Nephron (organoid): ENCODE data around the gene FGD2.

ENCODE experiments used
- H3K27ac Mint-ChIP-seq, 3 experiments: 2 replicates each; pipeline ENCODE4 v1.8.0; 2020; ENCODE audit warnings: mixed read lengths in 3 of 3, mild to moderate bottlenecking in 2 of 3, moderate library complexity in 1 of 3
- H3K27me3 Mint-ChIP-seq: 2 replicates; pipeline ENCODE4 v1.8.0; 2021; ENCODE audit warnings: low read depth, mild to moderate bottlenecking, moderate library complexity, mixed read lengths
- H3K36me3 Mint-ChIP-seq: 2 replicates; pipeline ENCODE4 v1.8.0; 2020; ENCODE audit warnings: low read depth, mixed read lengths
- H3K4me1 Mint-ChIP-seq: 2 replicates; pipeline ENCODE4 v1.8.0; 2020; ENCODE audit warnings: mixed read lengths
- H3K4me3 Mint-ChIP-seq, 3 experiments: 2 replicates each; pipeline ENCODE4 v1.8.0; 2020; ENCODE audit warnings: mild to moderate bottlenecking in 3 of 3, mixed read lengths in 3 of 3, moderate library complexity in 2 of 3
- H3K9me3 Mint-ChIP-seq: 2 replicates; pipeline ENCODE4 v1.8.0; 2020; ENCODE audit warnings: mixed read lengths
- TF ChIP-seq, protein P1 (sequence below), 3 experiments: fragments of 200-600 bp; sonication (generic); IDR thresholded peaks; one replicate each; pipeline ENCODE4 v1.5.0; 2021; ENCODE audit warnings: antibody characterized with exemption in 3 of 3; ENCODE audit not compliant: unreplicated experiment in 3 of 3

The FGD2 gene

DNA sequence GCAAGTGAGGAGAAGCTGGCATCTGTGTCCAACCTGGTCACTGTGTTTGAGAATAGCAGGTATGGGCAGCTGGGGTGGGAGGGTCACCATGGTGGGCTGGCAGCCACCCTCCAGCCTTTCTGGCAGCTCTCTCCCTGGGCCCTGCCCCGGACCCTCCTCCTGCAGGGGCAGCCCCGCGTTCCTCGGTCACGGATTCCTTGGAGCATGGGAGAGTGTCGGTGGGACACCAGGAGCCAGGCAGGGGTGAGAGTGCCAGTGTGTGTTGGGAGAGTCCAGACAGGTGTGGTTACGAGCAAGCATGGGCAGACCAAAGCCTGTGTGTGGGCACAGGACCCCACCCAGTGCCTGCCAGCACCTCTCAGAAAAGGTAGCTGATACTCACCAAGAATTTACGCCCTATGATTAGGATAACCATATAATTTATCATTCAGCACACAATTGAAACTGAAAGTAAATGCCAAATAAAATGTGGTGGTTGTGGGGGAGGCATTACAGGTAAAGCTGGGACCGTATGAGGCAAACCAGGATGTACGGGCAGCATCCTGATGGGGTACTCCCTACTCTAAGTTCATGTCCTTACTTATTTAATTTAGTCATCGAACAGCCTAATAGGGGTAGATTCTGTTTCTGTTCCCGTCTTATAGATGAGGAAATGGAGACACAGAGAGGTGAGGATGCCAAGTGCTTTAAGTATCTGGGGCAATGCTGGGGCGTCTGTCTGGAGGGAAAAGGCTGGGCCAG lies 542 bp downstream of the FGD2 start:
- Mint-ChIP-seq H3K27ac (no peak overlapping the region), H3K36me3 (no peaks in the 10 kb centered on the region), H3K4me1 (no peaks in the 10 kb centered on the region), H3K9me3 (no peaks in the 10 kb centered on the region), H3K4me3 (no peak overlapping the region), H3K27me3 (no peaks in the 10 kb centered on the region)
- TF ChIP-seq, protein P1, sequence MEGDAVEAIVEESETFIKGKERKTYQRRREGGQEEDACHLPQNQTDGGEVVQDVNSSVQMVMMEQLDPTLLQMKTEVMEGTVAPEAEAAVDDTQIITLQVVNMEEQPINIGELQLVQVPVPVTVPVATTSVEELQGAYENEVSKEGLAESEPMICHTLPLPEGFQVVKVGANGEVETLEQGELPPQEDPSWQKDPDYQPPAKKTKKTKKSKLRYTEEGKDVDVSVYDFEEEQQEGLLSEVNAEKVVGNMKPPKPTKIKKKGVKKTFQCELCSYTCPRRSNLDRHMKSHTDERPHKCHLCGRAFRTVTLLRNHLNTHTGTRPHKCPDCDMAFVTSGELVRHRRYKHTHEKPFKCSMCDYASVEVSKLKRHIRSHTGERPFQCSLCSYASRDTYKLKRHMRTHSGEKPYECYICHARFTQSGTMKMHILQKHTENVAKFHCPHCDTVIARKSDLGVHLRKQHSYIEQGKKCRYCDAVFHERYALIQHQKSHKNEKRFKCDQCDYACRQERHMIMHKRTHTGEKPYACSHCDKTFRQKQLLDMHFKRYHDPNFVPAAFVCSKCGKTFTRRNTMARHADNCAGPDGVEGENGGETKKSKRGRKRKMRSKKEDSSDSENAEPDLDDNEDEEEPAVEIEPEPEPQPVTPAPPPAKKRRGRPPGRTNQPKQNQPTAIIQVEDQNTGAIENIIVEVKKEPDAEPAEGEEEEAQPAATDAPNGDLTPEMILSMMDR (IDR thresholded peaks at IDR 0.05; ENCODE audit: unreplicated experiment in 3 of 3), result no peak

DNA sequence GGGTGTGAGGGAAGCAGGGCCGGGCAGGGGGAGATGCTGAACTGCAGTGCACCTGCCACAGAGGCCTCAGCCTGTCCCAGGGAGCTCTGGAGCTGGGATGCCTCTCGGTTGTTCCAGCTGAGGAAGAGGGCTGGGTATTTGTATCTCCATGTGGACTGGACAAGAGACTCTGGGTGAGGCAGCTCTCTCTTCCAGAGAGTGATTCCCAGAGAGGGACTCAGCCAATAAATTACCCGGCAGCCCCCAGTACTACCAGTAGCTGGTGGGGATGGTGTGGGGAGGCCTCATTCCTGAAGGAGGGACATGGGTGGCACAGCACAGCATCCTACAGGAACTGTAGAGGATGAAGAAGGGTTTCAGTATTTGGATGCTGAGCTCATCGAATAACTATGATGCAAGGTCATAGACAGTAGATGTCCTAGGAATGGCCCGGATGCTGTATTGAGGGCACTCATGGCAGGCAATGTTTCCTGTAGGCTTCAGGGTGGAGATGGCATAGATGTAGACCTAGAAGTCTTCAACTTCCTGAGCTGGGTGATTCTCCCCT lies 1.4 kb downstream of the FGD2 start:
- TF ChIP-seq, protein P1 (IDR thresholded peaks at IDR 0.05; ENCODE audit: unreplicated experiment in 3 of 3), result no peak
- Mint-ChIP-seq H3K27me3 (no peaks in the 10 kb centered on the region), H3K4me3 (no peak overlapping the region), H3K27ac (no peak overlapping the region), H3K9me3 (no peaks in the 10 kb centered on the region), H3K4me1 (no peaks in the 10 kb centered on the region), H3K36me3 (no peaks in the 10 kb centered on the region)

DNA sequence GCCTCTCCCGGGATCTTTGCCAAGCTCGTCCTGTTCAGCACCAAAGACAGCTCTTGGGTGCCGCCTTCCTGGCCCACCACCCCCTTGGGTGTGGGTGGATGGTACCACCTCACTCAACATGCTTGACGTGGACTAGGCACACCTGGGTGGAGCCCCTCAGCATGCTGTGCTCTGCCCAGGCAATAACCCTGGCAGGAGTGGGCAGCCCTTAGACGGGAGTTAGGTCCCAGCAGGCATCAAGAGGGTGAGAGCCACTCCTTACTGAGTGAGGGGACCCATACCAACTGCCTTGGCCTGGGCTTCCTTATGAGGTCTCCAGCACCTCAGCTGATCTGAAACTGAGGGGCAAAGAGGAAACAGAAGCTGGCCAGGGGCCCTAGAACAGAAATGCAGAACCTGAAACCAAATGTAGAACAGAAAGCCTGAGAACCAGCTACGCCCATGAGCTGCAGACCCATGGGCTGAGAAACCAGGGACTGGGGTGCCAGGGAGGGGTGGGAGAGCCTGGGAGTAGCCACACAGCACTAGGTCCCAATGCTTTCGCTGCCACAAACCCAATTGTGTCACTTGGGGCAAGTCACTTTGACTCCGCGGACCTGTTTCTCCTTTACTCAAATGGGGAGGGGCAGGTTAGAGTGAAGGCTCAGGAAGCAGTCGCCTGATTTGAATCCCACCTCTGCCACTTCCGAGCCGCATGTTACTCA lies 2.0 kb downstream of the FGD2 start:
- Mint-ChIP-seq H3K27ac (no peak overlapping the region), H3K9me3 (no peaks in the 10 kb centered on the region), H3K4me1 (no peaks in the 10 kb centered on the region), H3K4me3 (no peak overlapping the region), H3K27me3 (no peaks in the 10 kb centered on the region), H3K36me3 (no peaks in the 10 kb centered on the region)
- TF ChIP-seq, protein P1 (IDR thresholded peaks at IDR 0.05; ENCODE audit: unreplicated experiment in 3 of 3), result no peak

DNA sequence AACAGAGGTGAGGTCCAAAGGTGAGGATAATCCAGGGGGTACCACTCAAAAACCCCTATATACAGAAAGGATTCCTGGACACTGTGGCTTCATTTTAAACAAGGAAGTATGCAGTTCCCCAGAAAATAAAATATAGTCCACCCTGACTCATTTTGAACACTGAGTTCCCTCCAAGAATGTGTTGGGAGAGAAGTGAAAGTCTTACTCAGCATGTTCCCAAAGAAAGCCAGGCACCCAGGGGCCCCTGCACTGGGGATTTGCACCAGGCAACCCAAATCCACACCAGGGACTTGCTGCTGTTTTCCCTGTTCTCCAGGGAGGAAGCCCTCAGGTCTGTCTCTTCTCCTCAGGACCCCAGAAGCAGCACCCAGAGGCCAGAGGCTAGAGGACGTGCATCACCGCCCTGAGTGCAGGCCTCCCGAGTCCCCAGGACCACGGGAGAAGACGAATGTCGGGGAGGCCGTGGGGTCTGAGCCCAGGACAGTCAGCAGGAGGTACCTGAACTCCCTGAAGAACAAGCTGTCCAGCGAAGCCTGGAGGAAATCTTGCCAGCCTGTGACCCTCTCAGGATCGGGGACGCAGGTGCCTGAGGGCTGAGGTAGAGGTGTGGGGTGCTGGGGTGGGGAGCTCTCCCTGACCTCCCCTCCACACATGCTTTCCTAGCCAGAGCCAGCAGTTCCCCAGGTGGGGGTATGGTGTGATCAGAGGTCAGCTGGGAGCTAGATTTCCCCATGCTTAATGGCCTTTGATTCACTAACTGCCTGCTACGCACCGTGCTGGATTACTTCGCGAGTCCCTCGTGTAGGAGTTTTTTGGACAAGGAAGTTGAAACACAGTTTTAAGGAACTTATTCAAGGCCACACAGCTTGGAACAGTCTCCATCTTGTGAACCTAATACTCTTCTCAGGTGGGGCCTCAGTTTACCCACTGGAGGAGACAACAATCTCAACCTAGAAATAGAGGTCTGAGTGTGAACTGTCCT lies 3.3 kb downstream of the FGD2 start:
- no peaks in the 10 kb centered on the region for H3K27me3 Mint-ChIP-seq
- TF ChIP-seq, protein P1 (IDR thresholded peaks at IDR 0.05; ENCODE audit: unreplicated experiment in 3 of 3), result no peak
- H3K27ac Mint-ChIP-seq, result no peak overlapping the region

DNA sequence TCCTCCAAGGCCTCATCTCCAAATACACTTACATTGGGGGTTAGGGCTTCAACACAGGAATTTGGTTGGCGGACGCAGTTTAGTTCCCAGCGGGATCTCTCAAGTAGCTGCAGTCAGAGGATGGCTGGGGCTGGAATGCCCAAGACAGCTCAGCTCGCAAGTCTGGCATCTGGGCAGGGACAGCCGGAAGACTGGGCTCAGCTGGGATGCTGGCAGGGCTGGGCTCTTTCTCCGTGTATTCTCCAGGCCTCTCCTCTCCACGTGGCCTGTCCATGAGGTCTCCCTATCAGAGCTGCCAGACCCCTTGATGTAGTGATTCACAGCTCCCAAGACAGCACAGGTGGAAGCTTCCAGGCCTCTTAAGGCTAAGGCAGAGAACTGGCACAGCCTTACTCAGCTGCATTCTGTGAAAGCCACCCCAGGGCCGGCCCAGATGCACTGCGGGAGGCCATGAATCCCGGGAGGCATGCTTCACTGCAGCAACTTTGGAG lies 5.0 kb downstream of the FGD2 start:
- Mint-ChIP-seq H3K36me3 (no peaks in the 10 kb centered on the region), H3K4me3 (no peak overlapping the region)

More for the DNA sequence above, 3.3 kb downstream of the FGD2 start:
- Mint-ChIP-seq H3K36me3 (no peaks in the 10 kb centered on the region), H3K4me1 (no peaks in the 10 kb centered on the region), H3K9me3 (no peaks in the 10 kb centered on the region), H3K4me3 (no peak overlapping the region)

More for the DNA sequence above, 5.0 kb downstream of the FGD2 start:
- Mint-ChIP-seq H3K27ac (no peak overlapping the region), H3K9me3 (no peaks in the 10 kb centered on the region), H3K4me1 (no peaks in the 10 kb centered on the region), H3K27me3 (no peaks in the 10 kb centered on the region)
- TF ChIP-seq, protein P1 (IDR thresholded peaks at IDR 0.05; ENCODE audit: unreplicated experiment in 3 of 3), result no peak
